DOHH2 (cell line): ENCODE data around the gene PCBD1.

Experiments used
- H3F3A ChIP-seq: fragments of 200-600 bp; sonication (generic), shearing (Covaris generic); 2 replicates; pipeline ENCODE4 v1.6.0; 2016; ENCODE audit warnings: antibody characterized with exemption, mild to moderate bottlenecking; ENCODE audit not compliant: control insufficient read depth, insufficient read depth
- H3K27ac ChIP-seq: fragments of 200-600 bp; sonication (generic); 2 replicates; pipeline ENCODE4 v1.5.1; 2014; ENCODE audit warnings: low read depth, mild to moderate bottlenecking, low read length, moderate library complexity
- H3K27me3 ChIP-seq: fragments of 200-600 bp; sonication (generic); 2 replicates; pipeline ENCODE4 v1.6.1; 2014; ENCODE audit warnings: mild to moderate bottlenecking, low read length, mixed read lengths; ENCODE audit not compliant: control insufficient read depth
- H3K36me3 ChIP-seq: fragments of 200-600 bp; sonication (generic); 2 replicates; pipeline ENCODE4 v1.6.1; 2014; ENCODE audit warnings: mild to moderate bottlenecking, low read length, moderate library complexity, mixed read lengths; ENCODE audit not compliant: control insufficient read depth
- H3K4me1 ChIP-seq: fragments of 200-600 bp; sonication (generic); 2 replicates; pipeline ENCODE4 v1.6.1; 2014; ENCODE audit warnings: mild to moderate bottlenecking, low read length, mixed read lengths; ENCODE audit not compliant: control insufficient read depth
- H3K4me2 ChIP-seq: fragments of 200-600 bp; sonication (generic); 2 replicates; pipeline ENCODE4 v1.6.0; 2014; ENCODE audit warnings: mild to moderate bottlenecking, low read length, moderate library complexity
- H3K4me3 ChIP-seq: fragments of 200-600 bp; sonication (generic); 2 replicates; pipeline ENCODE4 v1.5.1; 2014; ENCODE audit warnings: mild to moderate bottlenecking, low read length, mixed read lengths
- H3K79me2 ChIP-seq: fragments of 200-600 bp; sonication (generic); 2 replicates; pipeline ENCODE4 v1.6.1; 2014; ENCODE audit warnings: mild to moderate bottlenecking, low read length, mixed read lengths; ENCODE audit not compliant: control insufficient read depth
- H3K9me2 ChIP-seq: fragments of 200-600 bp; sonication (generic); replicated peaks from 2 replicates; pipeline ENCODE4 v1.6.1; 2014; ENCODE audit warnings: mild to moderate bottlenecking, low read length, mixed read lengths; ENCODE audit not compliant: control insufficient read depth
- H3K9me3 ChIP-seq: fragments of 200-600 bp; sonication (generic); 2 replicates; pipeline ENCODE4 v1.6.1; 2014; ENCODE audit warnings: antibody characterized with exemption, low read length, mixed read lengths; ENCODE audit not compliant: control insufficient read depth, insufficient read depth
- H4K20me1 ChIP-seq: fragments of 200-600 bp; sonication (generic); 2 replicates; pipeline ENCODE4 v1.6.0; 2014; ENCODE audit warnings: low read depth, mild to moderate bottlenecking, antibody characterized with exemption, low read length, moderate library complexity; ENCODE audit not compliant: control insufficient read depth, insufficient read depth
- EZH2phosphoT487 ChIP-seq: fragments of 200-600 bp; sonication (generic); IDR thresholded peaks from 2 replicates; pipeline ENCODE4 v1.6.1; 2017; ENCODE audit warnings: borderline replicate concordance, mild to moderate bottlenecking, antibody characterized with exemption, low read length, moderate library complexity, mixed read lengths
- TF ChIP-seq, protein P1 (sequence below): fragments of 200-600 bp; sonication (generic); IDR thresholded peaks from one replicate; pipeline ENCODE4 v1.5.1; 2014; ENCODE audit warnings: antibody characterized with exemption, mild to moderate bottlenecking, low read depth, low read length; ENCODE audit not compliant: poor library complexity, severe bottlenecking

Gene PCBD1

DNA sequence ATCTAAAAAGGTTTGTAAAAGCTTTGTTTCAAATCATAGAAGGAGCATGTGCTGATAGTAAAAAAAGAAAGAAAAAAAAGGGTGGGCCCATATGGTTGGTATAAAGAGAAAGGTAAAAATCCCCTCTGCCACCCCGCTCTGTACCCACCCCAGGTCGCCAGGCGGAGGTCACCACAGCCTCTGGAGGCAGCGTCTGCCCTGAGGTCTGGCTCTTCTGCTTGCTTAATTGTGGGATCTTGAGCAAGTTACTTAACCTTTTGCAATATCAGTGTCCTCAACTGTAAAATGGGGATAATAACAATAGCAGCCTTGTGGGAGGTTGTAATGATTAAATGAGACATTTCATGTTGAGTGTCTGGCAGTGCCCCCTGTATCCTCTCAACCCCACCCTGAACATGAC lies 10.7 kb upstream of the PCBD1 start:
- Histone ChIP-seq H3K9me3 (no peaks in the 10 kb centered on the region), H3K36me3 (no peaks in the 10 kb centered on the region), H3K4me1 (no peaks in the 10 kb centered on the region), H3K4me3 (no peak overlapping the region), H3K27ac (no peak overlapping the region), H4K20me1 (no peaks in the 10 kb centered on the region), H3K9me2 (no peaks in the 10 kb centered on the region), H3K27me3 (0 out of 2 replicates have a peak, but pooled peaks cover 2% of the 10 kb centered on the region), H3K4me2 (no peak overlapping the region), H3K79me2 (no peaks in the 10 kb centered on the region), H3F3A (no peaks in the 10 kb centered on the region)
- TF ChIP-seq, protein P1, sequence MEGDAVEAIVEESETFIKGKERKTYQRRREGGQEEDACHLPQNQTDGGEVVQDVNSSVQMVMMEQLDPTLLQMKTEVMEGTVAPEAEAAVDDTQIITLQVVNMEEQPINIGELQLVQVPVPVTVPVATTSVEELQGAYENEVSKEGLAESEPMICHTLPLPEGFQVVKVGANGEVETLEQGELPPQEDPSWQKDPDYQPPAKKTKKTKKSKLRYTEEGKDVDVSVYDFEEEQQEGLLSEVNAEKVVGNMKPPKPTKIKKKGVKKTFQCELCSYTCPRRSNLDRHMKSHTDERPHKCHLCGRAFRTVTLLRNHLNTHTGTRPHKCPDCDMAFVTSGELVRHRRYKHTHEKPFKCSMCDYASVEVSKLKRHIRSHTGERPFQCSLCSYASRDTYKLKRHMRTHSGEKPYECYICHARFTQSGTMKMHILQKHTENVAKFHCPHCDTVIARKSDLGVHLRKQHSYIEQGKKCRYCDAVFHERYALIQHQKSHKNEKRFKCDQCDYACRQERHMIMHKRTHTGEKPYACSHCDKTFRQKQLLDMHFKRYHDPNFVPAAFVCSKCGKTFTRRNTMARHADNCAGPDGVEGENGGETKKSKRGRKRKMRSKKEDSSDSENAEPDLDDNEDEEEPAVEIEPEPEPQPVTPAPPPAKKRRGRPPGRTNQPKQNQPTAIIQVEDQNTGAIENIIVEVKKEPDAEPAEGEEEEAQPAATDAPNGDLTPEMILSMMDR = no peak
- no peak for TF ChIP-seq EZH2phosphoT487

GRCh38 chr10:70898687-70899086 lies 10.3 kb upstream of the PCBD1 start:
- Histone ChIP-seq H3K27ac (no peak overlapping the region), H3K9me2 (no peaks in the 10 kb centered on the region), H4K20me1 (no peaks in the 10 kb centered on the region), H3K36me3 (no peaks in the 10 kb centered on the region), H3K4me2 (no peak overlapping the region), H3F3A (no peaks in the 10 kb centered on the region), H3K79me2 (no peaks in the 10 kb centered on the region), H3K4me3 (no peak overlapping the region), H3K9me3 (no peaks in the 10 kb centered on the region), H3K27me3 (0 out of 2 replicates have a peak, but pooled peaks cover 2% of the 10 kb centered on the region), H3K4me1 (no peaks in the 10 kb centered on the region)
- TF ChIP-seq, protein P1 = no peak
- TF ChIP-seq EZH2phosphoT487 = no peak

- no peaks in the 10 kb centered on the region for H3F3A ChIP-seq
- H3K4me1 ChIP-seq = no peaks in the 10 kb centered on the region
- H3K79me2 ChIP-seq = no peaks in the 10 kb centered on the region
- H3K36me3 ChIP-seq = no peaks in the 10 kb centered on the region
- no peak for TF ChIP-seq EZH2phosphoT487
- TF ChIP-seq, protein P1 = no peak
- H3K27me3 ChIP-seq = 0 out of 2 replicates have a peak, but pooled peaks cover 2% of the 10 kb centered on the region
- no peak overlapping the region for H3K4me2 ChIP-seq
- no peaks in the 10 kb centered on the region for H3K9me3 ChIP-seq
- no peaks in the 10 kb centered on the region for H4K20me1 ChIP-seq
- no peak overlapping the region for H3K27ac ChIP-seq
- H3K4me3 ChIP-seq = no peak overlapping the region
- no peaks in the 10 kb centered on the region for H3K9me2 ChIP-seq
Measured at GRCh38 chr10:70896551-70896950, 8.2 kb upstream of the PCBD1 start.

DNA sequence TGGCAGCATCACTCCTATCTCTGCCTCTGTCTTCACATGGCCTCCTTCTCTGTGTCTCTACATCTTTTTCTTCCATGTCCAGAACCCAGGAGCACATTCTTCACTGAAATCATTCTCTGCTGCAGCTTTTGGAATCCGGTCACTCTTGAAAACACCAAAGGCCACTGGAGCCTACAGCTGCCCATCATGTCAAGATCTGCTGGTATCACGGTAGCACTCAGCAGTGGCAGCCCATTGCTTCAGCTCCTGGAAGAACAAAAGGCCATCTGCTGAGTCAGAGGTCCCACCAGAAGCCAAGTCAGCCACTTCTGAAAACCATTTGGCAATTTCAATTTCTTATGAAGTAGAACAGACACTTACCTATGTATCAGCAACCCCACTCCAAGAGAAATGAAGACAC lies 6.1 kb upstream of the PCBD1 start:
- no peak for TF ChIP-seq EZH2phosphoT487
- TF ChIP-seq, protein P1 = no peak
- H3K79me2 ChIP-seq = no peaks in the 10 kb centered on the region
- no peaks in the 10 kb centered on the region for H3K9me2 ChIP-seq
- no peak overlapping the region for H3K27ac ChIP-seq
- no peak overlapping the region for H3K4me3 ChIP-seq
- 0 out of 2 replicates have a peak, but pooled peaks cover 2% of the 10 kb centered on the region for H3K27me3 ChIP-seq
- H4K20me1 ChIP-seq = no peaks in the 10 kb centered on the region
- H3K4me2 ChIP-seq = no peak overlapping the region
- H3K9me3 ChIP-seq = peaks cover 3% of the 10 kb centered on the region; the same call in 1 of the 2 replicates
- no peaks in the 10 kb centered on the region for H3K4me1 ChIP-seq
- H3K36me3 ChIP-seq = no peaks in the 10 kb centered on the region
- H3F3A ChIP-seq = no peaks in the 10 kb centered on the region
